Right atrium auricular region (tissue), 2 donors: Measurements from ENCODE around the gene TRIM31. TPM values are rescaled to one million over a fixed set of nuclear protein-coding genes. Genes with fewer than 3 reads are reported as not detected.

Source experiments
- DNase-seq: peaks from one replicate; pipeline ENCODE4 v3.0.0-alpha.2; 2019; ENCODE audit warnings: low spot score
- H3K27ac ChIP-seq, 2 donors: fragments of 200-600 bp; sonication (generic); 1 replicate in 1 of 2; 2 replicates in 1 of 2; pipeline ENCODE4 v1.5.1; 2016 to 2019
- H3K27me3 ChIP-seq, 2 donors: fragments of 200-600 bp; sonication (generic); one replicate each; pipeline versions ENCODE4 v1.5.1 to v1.6.0; 2017 to 2019
- H3K36me3 ChIP-seq: fragments of 200-600 bp; sonication (generic); one replicate; pipeline ENCODE4 v1.5.1; 2016
- H3K4me1 ChIP-seq, 2 donors: fragments of 200-600 bp; sonication (generic); one replicate each; pipeline versions ENCODE4 v1.5.1 to v1.6.0; 2017 to 2019
- H3K4me3 ChIP-seq, 2 donors: fragments of 200-600 bp; sonication (generic); 1 replicate in 1 of 2; 2 replicates in 1 of 2; pipeline ENCODE4 v1.5.1; 2017 to 2019; ENCODE audit warnings: mild to moderate bottlenecking in 1 of 2, moderate library complexity in 1 of 2
- H3K9me3 ChIP-seq, 2 donors: fragments of 200-600 bp; sonication (generic); one replicate each; pipeline ENCODE4 v1.5.1; 2019
- total RNA-seq, 2 donors: library from RNA; depleted of rRNA; stranded (reverse); fragments of >200 nt; gene quantifications; one replicate each; pipeline ENCODE4 v1.1.0, GENCODE V29; 2016
- TF ChIP-seq, protein P1 (sequence below), 2 donors: fragments of 200-600 bp; sonication (generic); IDR thresholded peaks; one replicate each; pipeline ENCODE4 v1.5.1; 2019; ENCODE audit warnings: antibody characterized with exemption in 2 of 2

TRIM31 gene
- total RNA-seq, 2 donors from 2014 or later, result not detected

DNA sequence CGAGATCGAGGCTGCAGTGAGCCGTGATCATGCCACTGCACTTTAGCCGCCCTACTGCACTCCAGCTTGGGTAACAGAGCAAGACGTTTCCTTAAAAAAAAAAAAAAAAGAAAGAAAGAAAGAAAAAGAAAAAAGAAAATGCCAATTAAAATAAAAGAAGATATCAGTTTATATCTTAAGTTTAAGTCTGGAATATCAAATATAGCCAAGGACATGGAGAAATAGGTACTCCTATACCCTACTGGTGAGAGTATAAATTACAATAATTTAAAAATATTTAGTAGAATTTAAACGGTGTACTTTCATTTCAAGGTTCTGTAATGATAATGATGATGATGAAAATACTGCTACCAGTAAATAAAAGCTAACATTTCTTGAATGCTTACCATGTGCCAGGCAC, 3.8 kb upstream of the TRIM31 start:
- Histone ChIP-seq H3K4me3 (no peak overlapping the region), H3K36me3 (no peaks in the 10 kb centered on the region), H3K4me1 (no peaks in the 10 kb centered on the region), H3K9me3 (no peaks in the 10 kb centered on the region), H3K27ac (no peak overlapping the region), H3K27me3 (no peaks in the 10 kb centered on the region)
- DNase-seq, result no peak
- TF ChIP-seq, protein P1, sequence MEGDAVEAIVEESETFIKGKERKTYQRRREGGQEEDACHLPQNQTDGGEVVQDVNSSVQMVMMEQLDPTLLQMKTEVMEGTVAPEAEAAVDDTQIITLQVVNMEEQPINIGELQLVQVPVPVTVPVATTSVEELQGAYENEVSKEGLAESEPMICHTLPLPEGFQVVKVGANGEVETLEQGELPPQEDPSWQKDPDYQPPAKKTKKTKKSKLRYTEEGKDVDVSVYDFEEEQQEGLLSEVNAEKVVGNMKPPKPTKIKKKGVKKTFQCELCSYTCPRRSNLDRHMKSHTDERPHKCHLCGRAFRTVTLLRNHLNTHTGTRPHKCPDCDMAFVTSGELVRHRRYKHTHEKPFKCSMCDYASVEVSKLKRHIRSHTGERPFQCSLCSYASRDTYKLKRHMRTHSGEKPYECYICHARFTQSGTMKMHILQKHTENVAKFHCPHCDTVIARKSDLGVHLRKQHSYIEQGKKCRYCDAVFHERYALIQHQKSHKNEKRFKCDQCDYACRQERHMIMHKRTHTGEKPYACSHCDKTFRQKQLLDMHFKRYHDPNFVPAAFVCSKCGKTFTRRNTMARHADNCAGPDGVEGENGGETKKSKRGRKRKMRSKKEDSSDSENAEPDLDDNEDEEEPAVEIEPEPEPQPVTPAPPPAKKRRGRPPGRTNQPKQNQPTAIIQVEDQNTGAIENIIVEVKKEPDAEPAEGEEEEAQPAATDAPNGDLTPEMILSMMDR (IDR thresholded peaks at IDR 0.05), result no peak

DNA sequence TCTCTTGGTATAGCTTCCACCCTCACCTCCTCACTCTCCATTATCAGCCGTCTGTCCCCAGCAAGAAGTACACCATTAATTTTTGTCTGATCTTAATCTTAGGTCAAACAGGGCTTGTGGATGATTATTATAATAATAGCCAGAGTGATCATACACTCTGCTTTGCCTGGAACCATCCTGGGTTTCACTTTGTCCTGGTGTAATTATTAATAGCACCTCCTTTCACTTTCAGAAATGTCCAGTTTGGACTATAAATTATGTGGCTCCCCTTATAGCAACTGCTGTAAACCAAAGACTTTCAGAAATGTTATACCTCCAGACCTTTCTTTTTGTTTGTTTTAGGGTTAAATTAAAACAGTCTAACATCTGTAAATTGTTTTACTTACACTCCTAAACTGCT, 951 bp upstream of the TRIM31 start:
- TF ChIP-seq, protein P1 (IDR thresholded peaks at IDR 0.05), result no peak
- Histone ChIP-seq H3K4me1 (no peaks in the 10 kb centered on the region), H3K9me3 (no peaks in the 10 kb centered on the region), H3K27me3 (peaks cover 0 to 5% of the 10 kb centered on the region in 2 donors), H3K27ac (no peak overlapping the region), H3K36me3 (no peaks in the 10 kb centered on the region), H3K4me3 (no peak overlapping the region)
- DNase-seq, result no peak

DNA sequence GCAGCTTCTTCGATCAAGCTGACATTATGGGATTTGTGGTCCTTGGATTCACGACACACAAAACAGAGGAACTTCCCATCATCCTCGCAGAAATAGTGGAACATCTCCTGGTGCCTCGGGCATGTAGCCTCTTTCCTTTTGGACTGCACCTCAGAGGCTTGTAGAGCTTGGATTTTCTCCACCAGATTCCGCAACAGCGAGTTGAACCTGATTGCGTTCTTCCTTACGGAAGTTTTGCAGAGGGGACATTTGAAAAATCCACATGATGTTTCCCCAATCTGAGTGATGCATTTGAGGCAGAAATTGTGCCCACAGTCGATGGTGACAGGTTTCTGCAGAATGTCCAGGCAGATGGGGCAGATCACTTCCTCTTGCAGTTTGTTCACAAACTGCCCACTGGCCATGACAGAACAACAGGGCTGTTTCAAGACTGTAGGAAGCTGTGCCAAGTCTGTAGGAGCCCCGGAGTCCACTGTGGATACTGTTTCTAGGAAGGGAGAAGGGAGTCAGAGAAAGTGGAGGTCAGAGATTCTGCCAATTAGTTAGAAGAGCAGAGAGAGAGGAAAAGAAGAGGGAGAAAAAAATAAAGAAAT, 392 bp downstream of the TRIM31 start:
- Histone ChIP-seq H3K4me3 (no peak overlapping the region), H3K4me1 (no peaks in the 10 kb centered on the region), H3K27me3 (peaks cover 0 to 5% of the 10 kb centered on the region in 2 donors), H3K27ac (no peak overlapping the region), H3K36me3 (no peaks in the 10 kb centered on the region), H3K9me3 (no peaks in the 10 kb centered on the region)
- TF ChIP-seq, protein P1 (IDR thresholded peaks at IDR 0.05), result no peak
- no peak for DNase-seq

DNA sequence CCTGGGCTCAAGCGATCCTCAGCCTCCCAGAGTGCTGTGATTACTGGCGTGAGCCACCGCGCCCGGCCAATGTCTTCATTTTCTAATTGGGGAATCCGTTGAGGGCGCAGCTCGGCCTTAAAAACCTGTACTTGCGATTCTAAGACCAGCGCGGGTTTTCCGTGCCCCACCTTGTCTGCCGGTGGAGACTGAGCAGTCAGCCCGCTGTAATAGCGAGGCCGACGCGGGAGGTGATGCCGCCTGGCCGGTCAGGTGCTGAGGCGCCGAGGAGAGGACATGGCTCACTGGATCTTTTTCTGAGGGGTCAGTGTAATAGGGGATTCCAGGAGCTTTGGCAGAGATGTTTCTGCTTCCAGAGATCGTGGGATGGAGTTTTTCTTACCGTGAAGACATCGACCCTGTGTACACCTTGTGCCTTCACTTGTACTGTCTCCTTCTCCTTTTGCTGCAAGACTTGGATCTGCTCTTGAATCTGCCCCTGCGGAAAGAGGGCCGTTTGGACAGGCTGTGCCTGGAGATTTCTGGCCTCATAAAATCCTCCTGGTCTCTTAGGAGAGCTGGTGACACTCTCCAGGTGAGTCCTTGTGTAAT, 1.5 kb downstream of the TRIM31 start:
- H3K9me3 ChIP-seq, result no peaks in the 10 kb centered on the region
- no peak overlapping the region for H3K27ac ChIP-seq
- no peaks in the 10 kb centered on the region for H3K4me1 ChIP-seq
- no peak for DNase-seq
- H3K4me3 ChIP-seq, result no peak overlapping the region
- TF ChIP-seq, protein P1 (IDR thresholded peaks at IDR 0.05), result no peak
- H3K27me3 ChIP-seq, result peaks cover 0 to 5% of the 10 kb centered on the region in 2 donors
- H3K36me3 ChIP-seq, result no peaks in the 10 kb centered on the region

DNA sequence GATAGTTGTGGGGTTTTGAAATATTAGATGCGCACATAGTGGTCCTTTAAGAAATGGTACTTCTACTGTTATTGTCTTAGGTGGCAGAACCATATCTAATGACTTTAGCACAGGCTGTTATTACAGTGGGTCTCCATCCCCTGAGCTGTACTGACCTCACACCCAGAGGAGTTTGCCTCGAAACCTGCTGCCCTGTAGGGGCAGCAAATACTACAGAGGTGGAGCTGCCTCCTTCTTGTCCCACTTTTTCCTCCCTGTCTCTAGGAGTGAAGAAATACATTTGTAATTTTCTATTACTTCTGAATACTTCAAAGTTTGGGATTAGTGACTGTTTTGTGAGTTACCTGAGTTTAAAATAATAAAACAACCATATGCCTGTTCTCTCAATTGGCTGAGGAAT, 8.2 kb downstream of the TRIM31 start:
- Histone ChIP-seq H3K27ac (no peak overlapping the region), H3K4me1 (peaks cover 0 to 34% of the 10 kb centered on the region in 2 donors), H3K9me3 (no peaks in the 10 kb centered on the region), H3K36me3 (no peaks in the 10 kb centered on the region), H3K27me3 (no peaks in the 10 kb centered on the region), H3K4me3 (no peak overlapping the region)
- no peak for DNase-seq
- TF ChIP-seq, protein P1 (IDR thresholded peaks at IDR 0.05), result no peak

DNA sequence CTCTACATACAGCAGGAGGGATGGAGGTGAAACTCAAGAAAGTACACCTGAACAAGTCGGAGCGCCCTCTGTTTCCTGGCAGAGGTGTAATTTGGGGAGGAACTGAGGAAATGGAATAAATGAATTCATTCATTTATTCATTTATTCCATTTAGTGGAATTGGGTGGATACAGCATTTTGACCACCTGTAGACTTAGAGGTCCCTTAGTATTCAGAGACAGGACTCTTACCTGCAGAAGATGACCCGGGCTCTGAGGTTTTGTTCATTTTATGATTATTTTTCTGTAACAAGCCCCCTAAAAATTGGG, 9.1 kb downstream of the TRIM31 start:
- no peak for DNase-seq
- no peaks in the 10 kb centered on the region for H3K36me3 ChIP-seq
- no peaks in the 10 kb centered on the region for H3K9me3 ChIP-seq
- H3K4me1 ChIP-seq, result peaks cover 0 to 34% of the 10 kb centered on the region in 2 donors
- no peak overlapping the region for H3K27ac ChIP-seq
- H3K27me3 ChIP-seq, result no peaks in the 10 kb centered on the region
- TF ChIP-seq, protein P1 (IDR thresholded peaks at IDR 0.05), result no peak
- H3K4me3 ChIP-seq, result peak overlapping the region in 1 of 2 donors; percentile 55
